Peyer's patch (tissue), 4 donors: ENCODE measurements around the gene GALNT9.

Source experiments
- CTCF ChIP-seq, 6 experiments: fragments of 450-650 bp in 4 of 6; fragments of 200-600 bp in 2 of 6; sonication (generic) in 1 of 6; IDR thresholded peaks; one replicate each; pipeline ENCODE4 v1.5.1; 2017 to 2019; ENCODE audit warnings: antibody characterized with exemption in 6 of 6, mild to moderate bottlenecking in 3 of 6, moderate library complexity in 1 of 6
- POLR2A ChIP-seq, 2 donors: fragments of 450-650 bp; IDR thresholded peaks; one replicate each; pipeline ENCODE4 v1.5.1; 2017; ENCODE audit warnings: antibody characterized with exemption in 2 of 2, mild to moderate bottlenecking in 2 of 2, moderate library complexity in 2 of 2

GRCh38 chr12:132218527-132218875 lies 110.9 kb downstream of the GALNT9 start:
- TF ChIP-seq CTCF (IDR thresholded peaks at IDR 0.05), result no peak
- TF ChIP-seq POLR2A (IDR thresholded peaks at IDR 0.05), result no peak
